HEK293T (cell line): ENCODE results near the gene PRDM11.

Source experiments
- BHLHE40 ChIP-seq: fragments of 450-650 bp; IDR thresholded peaks from 2 replicates; pipeline ENCODE4 v1.6.1; 2016; ENCODE audit warnings: mild to moderate bottlenecking, moderate library complexity, borderline replicate concordance
- CTBP1 ChIP-seq: fragments of 450-650 bp; IDR thresholded peaks from 2 replicates; pipeline ENCODE4 v1.6.1; 2016; ENCODE audit warnings: borderline replicate concordance
- FOXA1 ChIP-seq: fragments of 450-650 bp; IDR thresholded peaks from 2 replicates; pipeline ENCODE4 v1.6.1; 2016; ENCODE audit warnings: mild to moderate bottlenecking
- FOXK2 ChIP-seq: fragments of 450-650 bp; IDR thresholded peaks from 2 replicates; pipeline ENCODE4 v1.6.1; 2016; ENCODE audit warnings: mild to moderate bottlenecking
- FOXM1 ChIP-seq: fragments of 450-650 bp; IDR thresholded peaks from 2 replicates; pipeline ENCODE4 v1.6.1; 2017; ENCODE audit warnings: mild to moderate bottlenecking, borderline replicate concordance
- L3MBTL2 ChIP-seq: fragments of 450-650 bp; conservative IDR thresholded peaks from 2 replicates; pipeline ENCODE4 v1.6.1; 2016; ENCODE audit warnings: mild to moderate bottlenecking
- SP1 ChIP-seq: fragments of 450-650 bp; IDR thresholded peaks from 2 replicates; pipeline ENCODE4 v1.6.1; 2017
- SUZ12 ChIP-seq: fragments of 450-650 bp; IDR thresholded peaks from 2 replicates; pipeline ENCODE4 v1.6.1; 2016; ENCODE audit warnings: mild to moderate bottlenecking
- TARDBP ChIP-seq: fragments of 450-650 bp; IDR thresholded peaks from 2 replicates; pipeline ENCODE4 v1.6.1; 2016
- ZNF384 ChIP-seq: fragments of 450-650 bp; IDR thresholded peaks from 2 replicates; pipeline ENCODE4 v1.6.1; 2016

- no peak for TF ChIP-seq L3MBTL2
- no peak for TF ChIP-seq BHLHE40
- TF ChIP-seq SP1 = no peak
- TF ChIP-seq SUZ12 = no peak
- no peak for TF ChIP-seq CTBP1
- no peak for TF ChIP-seq FOXM1
- no peak for TF ChIP-seq ZNF384
- no peak for TF ChIP-seq FOXA1
- TF ChIP-seq TARDBP = no peak
- no peak for TF ChIP-seq FOXK2
Observed at GRCh38 chr11:45107029-45107428, 39.4 kb upstream of the PRDM11 start.
